GM23248 (cell line): ENCODE results near the gene TUSC2.

Experiments
- EZH2 ChIP-seq: fragments of 200-600 bp; sonication (generic); IDR thresholded peaks from 2 replicates; pipeline ENCODE4 v1.6.1; 2018; ENCODE audit warnings: antibody characterized with exemption, mild to moderate bottlenecking; ENCODE audit not compliant: insufficient read depth, poor library complexity, severe bottlenecking
- EZH2phosphoT487 ChIP-seq: fragments of 200-600 bp; sonication (generic); IDR thresholded peaks from 2 replicates; pipeline ENCODE4 v1.6.1; 2018; ENCODE audit warnings: antibody characterized with exemption, moderate library complexity, mild to moderate bottlenecking, low read depth; ENCODE audit not compliant: insufficient read depth

GRCh38 chr3:50279255-50280016, 48.6 kb downstream of the TUSC2 start:
- no peak for TF ChIP-seq EZH2
- no peak for TF ChIP-seq EZH2phosphoT487
